ENCODE results near the gene FBN3. TPM values are rescaled to one million over a fixed set of nuclear protein-coding genes. Genes with fewer than 3 reads are reported as not detected.

FBN3 gene
- total RNA-seq, 1 experiment from 2014 or later: not detected

Other genes with a start within 250 kb of the FBN3 start
- 5.0 and 8.6 TPM in 2 replicates for gene MAP2K7, start 245.7 kb downstream of the FBN3 start, total RNA-seq (2014; rRNA removed; shearing (Covaris generic); ENCODE audit: low replicate concordance)
- not detected in 2 replicates for gene TGFBR3L, start 234.8 kb downstream of the FBN3 start, total RNA-seq (2014; rRNA removed; shearing (Covaris generic); ENCODE audit: low replicate concordance)
- gene SNAPC2, start 229.3 kb downstream of the FBN3 start, total RNA-seq (2014; rRNA removed; shearing (Covaris generic); ENCODE audit: low replicate concordance): 18.8 and 19.2 TPM in 2 replicates
- 2.0 and 11.1 TPM in 2 replicates for gene CTXN1, start 223.5 kb downstream of the FBN3 start, total RNA-seq (2014; rRNA removed; shearing (Covaris generic); ENCODE audit: low replicate concordance)
- 19.4 and 58.8 TPM in 2 replicates for gene TIMM44, start 205.9 kb downstream of the FBN3 start, total RNA-seq (2014; rRNA removed; shearing (Covaris generic); ENCODE audit: low replicate concordance)
- gene ELAVL1, start 144.0 kb downstream of the FBN3 start, total RNA-seq (2014; rRNA removed; shearing (Covaris generic); ENCODE audit: low replicate concordance): 40.3 and 47.1 TPM in 2 replicates
- not detected in 2 replicates for gene CCL25, start 96.8 kb downstream of the FBN3 start, total RNA-seq (2014; rRNA removed; shearing (Covaris generic); ENCODE audit: low replicate concordance)
- 1.8 and 4.4 TPM in 2 replicates for gene CERS4, start 59.8 kb upstream of the FBN3 start, total RNA-seq (2014; rRNA removed; shearing (Covaris generic); ENCODE audit: low replicate concordance)
- gene CD320, start 158.8 kb upstream of the FBN3 start, total RNA-seq (2014; rRNA removed; shearing (Covaris generic); ENCODE audit: low replicate concordance): 53.4 and 70.5 TPM in 2 replicates
- 29.0 and 45.1 TPM in 2 replicates for gene NDUFA7, start 171.8 kb upstream of the FBN3 start, total RNA-seq (2014; rRNA removed; shearing (Covaris generic); ENCODE audit: low replicate concordance)
- 303 and 373 TPM in 2 replicates for gene RPS28, start 171.9 kb upstream of the FBN3 start, total RNA-seq (2014; rRNA removed; shearing (Covaris generic); ENCODE audit: low replicate concordance)
- 5.3 and 5.6 TPM in 2 replicates for gene KANK3, start 193.7 kb upstream of the FBN3 start, total RNA-seq (2014; rRNA removed; shearing (Covaris generic); ENCODE audit: low replicate concordance)
- 27.5 and 27.8 TPM in 2 replicates for gene ANGPTL4, start 214.6 kb upstream of the FBN3 start, total RNA-seq (2014; rRNA removed; shearing (Covaris generic); ENCODE audit: low replicate concordance)
- 14.4 and 21.3 TPM in 2 replicates for gene RAB11B, start 240.8 kb upstream of the FBN3 start, total RNA-seq (2014; rRNA removed; shearing (Covaris generic); ENCODE audit: low replicate concordance)